Regular cardiac myocyte (primary cell): ENCODE data around the gene UBQLN3. TPM values are rescaled to one million over a fixed set of nuclear protein-coding genes. Genes with fewer than 3 reads are reported as not detected.

Experiments used
- total RNA-seq: library from RNA; depleted of rRNA; stranded (reverse); fragments of >200 nt; gene quantifications from 2 replicates; pipeline ENCODE4 v1.2.3, GENCODE V29; 2014

The UBQLN3 gene
- total RNA-seq, result not detected in 2 replicates

DNA sequence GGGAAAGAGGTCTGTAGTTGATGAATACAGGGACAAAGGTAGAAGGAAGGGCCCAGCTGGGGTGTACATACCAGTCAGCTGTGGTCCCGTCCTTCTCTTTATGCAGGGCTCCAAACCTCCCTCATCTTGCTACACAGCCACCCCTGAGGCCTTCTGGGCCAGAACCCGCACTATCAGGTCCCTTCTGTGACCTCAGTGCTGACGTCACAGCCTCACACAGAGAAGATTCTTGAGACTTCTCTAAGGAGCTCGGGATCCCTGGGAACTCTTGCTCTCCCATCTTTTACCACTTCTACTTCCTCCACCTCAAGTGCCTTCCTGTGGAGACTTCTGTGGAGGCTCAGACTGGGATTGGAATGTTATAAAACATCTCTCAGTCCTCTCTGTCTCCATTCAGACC, at the start of gene UBQLN3:
UBQLN3 (minus strand) TSS at position 155 of the 400 bp plus-strand sequence. CDS start 399 bp downstream, outside the sequence.

DNA sequence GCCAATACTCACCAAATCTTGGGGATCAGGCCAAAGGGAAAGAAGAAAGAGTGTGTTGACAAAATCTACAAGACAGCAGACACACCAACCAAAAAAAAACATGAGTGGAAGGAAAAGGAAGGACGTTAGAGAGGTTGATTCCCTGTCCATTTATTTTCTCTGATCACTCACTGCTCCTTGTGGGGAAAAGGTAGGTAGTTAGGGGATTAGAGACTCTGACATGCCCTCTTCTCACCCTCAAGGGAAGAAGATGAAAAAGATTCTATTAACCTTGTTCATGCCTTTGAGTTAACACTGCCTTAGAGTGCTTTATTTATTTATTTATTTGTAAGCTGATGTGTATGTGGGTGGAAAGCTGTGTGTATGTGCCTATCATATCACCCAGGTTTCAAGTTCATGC, 38.7 kb upstream of the UBQLN3 start, which contains the start of gene OR52H1:
OR52H1 (minus strand) TSS at position 101 of the 400 bp plus-strand sequence. CDS start 3,035 bp downstream, outside the sequence.

DNA sequence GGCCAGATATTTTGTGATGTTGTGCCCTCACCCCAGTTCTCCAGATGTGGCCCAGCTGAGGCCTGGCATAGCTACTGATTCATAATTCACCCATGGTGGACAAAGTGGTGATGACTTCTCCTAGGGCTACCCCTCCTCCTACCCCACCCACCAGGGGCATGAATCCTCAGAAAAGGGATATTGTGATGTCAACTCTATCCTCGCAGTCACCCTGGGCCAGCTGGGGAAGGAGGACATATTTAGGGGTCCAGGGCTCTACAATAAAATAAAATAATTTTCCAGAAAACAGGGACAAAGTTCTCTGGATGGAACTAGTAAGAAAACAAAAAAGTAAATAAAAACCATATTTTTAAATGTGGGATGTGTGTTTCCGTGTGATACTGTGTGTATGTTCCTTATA, 6.8 kb upstream of the UBQLN3 start, which contains the start of gene UBQLNL:
UBQLNL (minus strand) TSS at position 101 of the 400 bp plus-strand sequence. CDS start 258 bp downstream, outside the sequence.

DNA sequence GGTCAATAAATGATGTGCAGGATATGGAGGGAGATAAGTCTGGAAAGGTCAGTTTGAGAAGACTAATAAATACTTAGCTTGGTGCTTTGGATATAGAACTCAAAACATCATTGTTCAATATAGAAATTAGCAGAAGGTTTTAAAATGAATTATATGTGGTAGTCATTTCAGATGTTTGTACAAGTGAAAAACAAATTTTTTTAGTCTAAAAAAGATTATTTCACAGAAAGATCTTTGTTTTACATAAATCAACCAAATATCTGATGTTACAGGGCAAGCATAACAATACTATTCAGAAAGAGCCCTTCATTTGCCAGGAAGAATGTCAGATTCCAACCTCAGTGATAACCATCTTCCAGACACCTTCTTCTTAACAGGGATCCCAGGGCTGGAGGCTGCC, 21.4 kb downstream of the UBQLN3 start, which contains the start of gene OR52D1:
OR52D1 (plus strand) TSS at position 301 of the 400 bp plus-strand sequence; CDS start at position 323, 22 bp downstream.

Other genes starting within 250 kb of the UBQLN3 start
- not detected in 2 replicates for gene HBE1, start 240.0 kb downstream of the UBQLN3 start, total RNA-seq
- not detected in 2 replicates for gene OR51B4, start 208.0 kb downstream of the UBQLN3 start, total RNA-seq
- gene OR51B2, start 185.7 kb downstream of the UBQLN3 start, total RNA-seq, result 0.28 TPM in 1 of 2 replicates, not detected in the other
- gene OR51B5, start 166.4 kb downstream of the UBQLN3 start, total RNA-seq, result 0.28 TPM in 1 of 2 replicates, not detected in the other
- not detected in 2 replicates for gene OR51B6, start 158.4 kb downstream of the UBQLN3 start, total RNA-seq
- gene OR51M1, start 126.1 kb downstream of the UBQLN3 start, total RNA-seq, result not detected in 2 replicates
- gene OR51Q1, start 87.8 kb downstream of the UBQLN3 start, total RNA-seq, result not detected in 2 replicates
- gene OR51I1, start 68.4 kb downstream of the UBQLN3 start, total RNA-seq, result 0.28 TPM in 1 of 2 replicates, not detected in the other
- gene OR51I2, start 60.6 kb downstream of the UBQLN3 start, total RNA-seq, result not detected in 2 replicates
- not detected in 2 replicates for gene OR52D1, start 21.3 kb downstream of the UBQLN3 start, total RNA-seq
- under 0.01 TPM in 1 of 2 replicates, not detected in the other for gene UBQLNL, start 6.7 kb upstream of the UBQLN3 start, total RNA-seq
- 0.19 and 0.56 TPM in 2 replicates for gene OR52H1, start 38.6 kb upstream of the UBQLN3 start, total RNA-seq
- not detected in 2 replicates for gene OR52B6, start 70.9 kb upstream of the UBQLN3 start, total RNA-seq
- 2.8 and 5.2 TPM in 2 replicates for gene TRIM6, start 86.7 kb upstream of the UBQLN3 start, total RNA-seq
- 8.6 and 13.2 TPM in 2 replicates for gene TRIM34, start 115.0 kb upstream of the UBQLN3 start, total RNA-seq
- gene TRIM5, start 175.1 kb upstream of the UBQLN3 start, total RNA-seq, result 42.2 and 49.3 TPM in 2 replicates
- gene TRIM22, start 179.8 kb upstream of the UBQLN3 start, total RNA-seq, result 68.2 and 177 TPM in 2 replicates
- not detected in 2 replicates for gene OR56B1, start 226.5 kb upstream of the UBQLN3 start, total RNA-seq
- gene OR52N4, start 244.3 kb upstream of the UBQLN3 start, total RNA-seq, result not detected in 2 replicates